ENCODE data around the gene RAB43.

The RAB43 gene

DNA sequence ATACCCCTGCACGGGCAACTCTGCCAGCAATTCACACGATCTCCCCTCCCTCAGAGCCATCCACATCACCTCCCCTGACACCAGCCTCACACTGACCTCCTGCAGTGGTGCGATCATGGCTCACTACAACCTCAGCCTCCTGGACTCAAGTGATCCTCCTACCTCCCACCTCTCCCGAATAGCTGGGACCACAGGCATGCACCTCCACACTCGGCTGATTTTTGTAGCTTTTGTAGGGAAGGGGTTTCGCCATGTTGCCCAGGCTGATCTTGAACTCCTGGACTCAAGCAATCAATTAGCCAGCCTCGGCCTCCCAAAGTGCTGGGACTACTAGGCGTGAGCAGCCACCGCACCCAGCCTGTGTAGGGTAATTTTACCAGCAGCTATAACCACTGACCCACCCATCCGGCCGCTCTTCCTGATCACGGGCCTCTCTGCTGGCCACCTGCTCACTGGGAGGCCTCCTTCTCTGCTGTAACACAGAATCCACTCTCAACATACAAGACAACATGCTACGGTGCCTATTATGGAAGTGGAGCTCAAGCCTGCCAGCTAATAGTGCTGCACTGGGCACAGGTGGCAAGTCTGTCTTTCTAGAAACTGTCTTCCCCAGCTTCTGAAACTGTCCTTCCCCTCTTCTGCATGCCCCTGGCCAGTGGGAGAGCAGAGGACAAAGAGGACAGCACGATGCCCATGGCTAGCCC is 56.4 kb downstream of the RAB43 start:
- ChIA-PET CTCF (interaction anchor here (0.6 to 2.3 kb wide), 3 partner anchors 12 to 96 kb away, joined by 3 to 6 read pairs (median 5); no protein-coding TSS in a partner anchor), POLR2A (interaction anchor here (0.6 kb wide), 1 partner anchor 19 kb away, joined by 3 read pairs; no protein-coding TSS in a partner anchor)
- Histone ChIP-seq H3K4me3 (ENCODE audit: low read depth, low read length) (no peak overlapping the region), H3K4me1 (ENCODE audit: control insufficient read depth, insufficient read depth, low read length) (no peaks in the 10 kb centered on the region), H3K27ac (ENCODE audit: extremely low read depth, low read depth, low read length) (no peak overlapping the region), H3K36me3 (ENCODE audit: control insufficient read depth in 2 of 2, insufficient read depth in 1 of 2, low read length in 2 of 2) (no peaks in the 10 kb centered on the region), H3K9me3 (ENCODE audit: control insufficient read depth, insufficient read depth, low read depth, low read length) (no peaks in the 10 kb centered on the region)
- peak; percentile 71 for TF ChIP-seq GLIS1 (tag by site-specific recombination; IDR thresholded peaks at IDR 0.05)
- no peak for TF ChIP-seq ZNF302 (tag by site-specific recombination; IDR thresholded peaks at IDR 0.05; ENCODE audit: low read depth)
- TF ChIP-seq PRDM4 (tag by site-specific recombination; IDR thresholded peaks at IDR 0.05), result 0 out of 2 replicates have a peak, but pooled peaks have one; percentile 39

DNA sequence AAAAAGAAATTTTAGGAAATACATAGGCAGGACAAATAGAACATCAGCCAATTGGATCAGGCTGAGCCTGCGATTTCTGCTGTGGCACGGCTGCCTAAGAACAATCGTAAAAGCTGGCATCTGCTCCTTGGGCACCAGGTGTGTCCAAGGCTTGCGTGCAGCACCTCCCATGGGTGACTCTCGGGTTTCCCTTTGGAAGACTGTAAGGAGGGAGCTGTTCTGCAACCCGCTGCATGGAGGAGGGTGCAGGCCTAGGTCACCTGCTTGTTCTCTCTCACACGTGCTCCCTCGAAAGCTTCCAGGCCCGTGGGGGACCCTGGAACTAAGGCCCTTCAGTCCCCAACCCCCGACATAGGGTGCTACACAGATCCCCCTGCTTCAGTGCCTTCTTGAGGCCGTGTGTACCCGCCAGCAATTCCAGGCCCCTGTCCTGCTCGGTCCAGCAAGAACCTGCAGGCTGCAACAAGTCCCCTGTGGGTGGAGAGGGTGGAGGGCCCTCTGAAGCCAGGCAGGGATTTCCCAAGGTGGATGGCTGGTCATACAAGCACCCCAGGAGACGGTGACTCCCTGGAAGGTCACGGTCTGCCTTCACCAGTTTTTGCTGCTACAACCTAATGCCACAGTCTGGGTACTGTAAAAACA is 57.6 kb downstream of the RAB43 start:
- POLR2A ChIA-PET, result interaction anchor here (0.5 kb wide), 1 partner anchor 156 kb away, joined by 4 read pairs; no protein-coding TSS in a partner anchor
- H3K9me3 ChIP-seq (ENCODE audit: control insufficient read depth, insufficient read depth, low read depth, low read length), result no peaks in the 10 kb centered on the region
- CTCF ChIA-PET, result no interaction called here
- H3K27ac ChIP-seq (ENCODE audit: extremely low read depth, low read depth, low read length), result no peak overlapping the region
- H3K36me3 ChIP-seq (ENCODE audit: control insufficient read depth in 2 of 2, insufficient read depth in 1 of 2, low read length in 2 of 2), result no peaks in the 10 kb centered on the region
- TF ChIP-seq SCRT2 (tag by site-specific recombination; IDR thresholded peaks at IDR 0.05) (0 out of 2 replicates have a peak, but pooled peaks have one; percentile 31), BCL6B (tag by site-specific recombination; IDR thresholded peaks at IDR 0.05) (no peak)
- H3K4me1 ChIP-seq (ENCODE audit: control insufficient read depth, insufficient read depth, low read length), result no peaks in the 10 kb centered on the region
- no peak overlapping the region for H3K4me3 ChIP-seq (ENCODE audit: low read depth, low read length)

- H3K4me1 ChIP-seq (ENCODE audit: control insufficient read depth, insufficient read depth, low read length), result no peaks in the 10 kb centered on the region
- ChIA-PET CTCF (interaction anchor here (2.0 kb wide), 1 partner anchor 10 kb away, joined by 12 read pairs; no protein-coding TSS in a partner anchor), POLR2A (no interaction called here)
- no peaks in the 10 kb centered on the region for H3K9me3 ChIP-seq (ENCODE audit: control insufficient read depth, insufficient read depth, low read depth, low read length)
- no peak overlapping the region for H3K4me3 ChIP-seq (ENCODE audit: low read depth, low read length)
- no peak overlapping the region for H3K27ac ChIP-seq (ENCODE audit: extremely low read depth, low read depth, low read length)
- no peaks in the 10 kb centered on the region for H3K36me3 ChIP-seq (ENCODE audit: control insufficient read depth in 2 of 2, insufficient read depth in 1 of 2, low read length in 2 of 2)
- TF ChIP-seq ZNF354C (tag by site-specific recombination; IDR thresholded peaks at IDR 0.05; ENCODE audit: borderline replicate concordance, low read depth), result no peak
- no peak for TF ChIP-seq SP3 (tag by site-specific recombination; IDR thresholded peaks at IDR 0.05)
- TF ChIP-seq GLI2 (tag by site-specific recombination; IDR thresholded peaks at IDR 0.05; ENCODE audit: borderline replicate concordance, low read depth), result no peak
- TF ChIP-seq ZNF132 (tag by site-specific recombination; IDR thresholded peaks at IDR 0.05; ENCODE audit: borderline replicate concordance), result no peak
- no peak for TF ChIP-seq ZNF629 (tag by site-specific recombination; IDR thresholded peaks at IDR 0.05)
- no peak for TF ChIP-seq ELK4 (IDR thresholded peaks at IDR 0.05; ENCODE audit: borderline replicate concordance, low read depth, low read length)
- TF ChIP-seq, protein P1, sequence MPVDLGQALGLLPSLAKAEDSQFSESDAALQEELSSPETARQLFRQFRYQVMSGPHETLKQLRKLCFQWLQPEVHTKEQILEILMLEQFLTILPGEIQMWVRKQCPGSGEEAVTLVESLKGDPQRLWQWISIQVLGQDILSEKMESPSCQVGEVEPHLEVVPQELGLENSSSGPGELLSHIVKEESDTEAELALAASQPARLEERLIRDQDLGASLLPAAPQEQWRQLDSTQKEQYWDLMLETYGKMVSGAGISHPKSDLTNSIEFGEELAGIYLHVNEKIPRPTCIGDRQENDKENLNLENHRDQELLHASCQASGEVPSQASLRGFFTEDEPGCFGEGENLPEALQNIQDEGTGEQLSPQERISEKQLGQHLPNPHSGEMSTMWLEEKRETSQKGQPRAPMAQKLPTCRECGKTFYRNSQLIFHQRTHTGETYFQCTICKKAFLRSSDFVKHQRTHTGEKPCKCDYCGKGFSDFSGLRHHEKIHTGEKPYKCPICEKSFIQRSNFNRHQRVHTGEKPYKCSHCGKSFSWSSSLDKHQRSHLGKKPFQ (tag by site-specific recombination; IDR thresholded peaks at IDR 0.05), result no peak
- no peak for TF ChIP-seq ZNF155 (tag by site-specific recombination; IDR thresholded peaks at IDR 0.05)
- no peak for TF ChIP-seq HOXD13 (CRISPR knock-in tag; IDR thresholded peaks at IDR 0.05; ENCODE audit: borderline replicate concordance)
- TF ChIP-seq ZNF580 (tag by site-specific recombination; IDR thresholded peaks at IDR 0.05), result no peak
- TF ChIP-seq KLF9 (tag by site-specific recombination; IDR thresholded peaks at IDR 0.05; ENCODE audit: low read depth), result no peak
- no peak for TF ChIP-seq ZFHX2 (tag by site-specific recombination; conservative IDR thresholded peaks at IDR 0.05)
- TF ChIP-seq, protein P2, sequence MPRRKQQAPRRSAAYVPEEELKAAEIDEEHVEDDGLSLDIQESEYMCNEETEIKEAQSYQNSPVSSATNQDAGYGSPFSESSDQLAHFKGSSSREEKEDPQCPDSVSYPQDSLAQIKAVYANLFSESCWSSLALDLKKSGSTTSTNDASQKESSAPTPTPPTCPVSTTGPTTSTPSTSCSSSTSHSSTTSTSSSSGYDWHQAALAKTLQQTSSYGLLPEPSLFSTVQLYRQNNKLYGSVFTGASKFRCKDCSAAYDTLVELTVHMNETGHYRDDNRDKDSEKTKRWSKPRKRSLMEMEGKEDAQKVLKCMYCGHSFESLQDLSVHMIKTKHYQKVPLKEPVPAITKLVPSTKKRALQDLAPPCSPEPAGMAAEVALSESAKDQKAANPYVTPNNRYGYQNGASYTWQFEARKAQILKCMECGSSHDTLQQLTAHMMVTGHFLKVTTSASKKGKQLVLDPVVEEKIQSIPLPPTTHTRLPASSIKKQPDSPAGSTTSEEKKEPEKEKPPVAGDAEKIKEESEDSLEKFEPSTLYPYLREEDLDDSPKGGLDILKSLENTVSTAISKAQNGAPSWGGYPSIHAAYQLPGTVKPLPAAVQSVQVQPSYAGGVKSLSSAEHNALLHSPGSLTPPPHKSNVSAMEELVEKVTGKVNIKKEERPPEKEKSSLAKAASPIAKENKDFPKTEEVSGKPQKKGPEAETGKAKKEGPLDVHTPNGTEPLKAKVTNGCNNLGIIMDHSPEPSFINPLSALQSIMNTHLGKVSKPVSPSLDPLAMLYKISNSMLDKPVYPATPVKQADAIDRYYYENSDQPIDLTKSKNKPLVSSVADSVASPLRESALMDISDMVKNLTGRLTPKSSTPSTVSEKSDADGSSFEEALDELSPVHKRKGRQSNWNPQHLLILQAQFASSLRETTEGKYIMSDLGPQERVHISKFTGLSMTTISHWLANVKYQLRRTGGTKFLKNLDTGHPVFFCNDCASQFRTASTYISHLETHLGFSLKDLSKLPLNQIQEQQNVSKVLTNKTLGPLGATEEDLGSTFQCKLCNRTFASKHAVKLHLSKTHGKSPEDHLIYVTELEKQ (tag by site-specific recombination; IDR thresholded peaks at IDR 0.05; ENCODE audit: borderline replicate concordance), result no peak
Measured at GRCh38 chr3:129063091-129063640, 58.4 kb downstream of the RAB43 start.
